Epidermal melanocyte (primary cell): ENCODE data around the gene RGS13.

ENCODE experiments used
- DNase-seq: peaks from one replicate; pipeline ENCODE4 v3.0.0; 2011; ENCODE audit warnings: low spot score; ENCODE audit not compliant: insufficient read length

RGS13 gene

GRCh38 chr1:192626366-192627179 is 9.4 kb upstream of the RGS13 start:
- DNase-seq: no peak

DNA sequence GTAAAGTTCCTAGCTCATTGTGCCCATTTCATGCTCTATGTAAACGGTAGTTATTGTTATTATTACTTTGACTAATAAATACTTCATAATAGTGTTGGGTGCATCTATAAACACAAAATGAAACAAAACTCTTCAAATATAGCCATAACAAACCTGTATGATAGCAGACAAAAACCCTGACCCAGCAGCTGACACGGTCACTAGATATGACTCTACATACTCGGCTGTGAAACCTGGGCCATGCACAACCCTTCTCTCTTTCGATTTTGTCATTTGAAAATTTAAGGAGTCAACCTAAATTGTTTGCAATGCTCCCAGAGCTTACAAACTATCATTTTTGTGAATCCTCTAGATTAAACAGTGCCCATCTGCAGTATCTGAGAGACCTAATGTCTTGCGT is 8.0 kb upstream of the RGS13 start:
- DNase-seq: no peak

DNA sequence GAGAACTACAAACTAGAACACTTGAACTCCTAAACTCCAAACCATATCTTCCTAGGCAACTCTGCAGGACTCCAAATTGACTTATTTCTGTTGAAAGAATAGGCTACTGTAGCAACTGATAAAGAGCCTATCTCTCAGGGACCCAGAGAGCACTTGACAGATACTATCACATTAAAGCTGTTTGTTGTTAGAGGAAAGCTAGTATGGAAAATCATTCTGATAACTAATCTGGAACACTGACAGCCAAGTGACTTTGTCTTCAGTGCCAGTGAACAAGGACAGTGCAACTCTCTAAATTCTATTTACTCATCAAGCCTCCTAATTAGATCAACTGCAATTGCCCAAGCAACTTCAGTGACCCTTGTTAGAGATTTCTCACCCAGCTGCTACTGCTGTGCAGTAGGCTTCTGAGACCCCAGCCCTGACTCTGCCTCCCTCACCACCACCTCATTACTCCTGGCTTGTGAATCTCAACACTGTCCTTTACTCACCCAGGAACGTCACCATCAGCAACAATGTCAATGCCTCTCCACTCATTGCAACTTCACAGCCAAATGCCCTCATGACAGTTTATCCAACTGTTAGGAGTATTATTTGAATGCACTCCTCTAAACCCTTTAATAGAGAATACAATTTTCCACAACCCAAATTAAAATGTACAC is 7.4 kb upstream of the RGS13 start:
- no peak for DNase-seq

- DNase-seq: no peak
Measured at GRCh38 chr1:192629612-192630011, 6.3 kb upstream of the RGS13 start.

- no peak for DNase-seq
Measured at GRCh38 chr1:192630521-192631287, 5.2 kb upstream of the RGS13 start.

DNA sequence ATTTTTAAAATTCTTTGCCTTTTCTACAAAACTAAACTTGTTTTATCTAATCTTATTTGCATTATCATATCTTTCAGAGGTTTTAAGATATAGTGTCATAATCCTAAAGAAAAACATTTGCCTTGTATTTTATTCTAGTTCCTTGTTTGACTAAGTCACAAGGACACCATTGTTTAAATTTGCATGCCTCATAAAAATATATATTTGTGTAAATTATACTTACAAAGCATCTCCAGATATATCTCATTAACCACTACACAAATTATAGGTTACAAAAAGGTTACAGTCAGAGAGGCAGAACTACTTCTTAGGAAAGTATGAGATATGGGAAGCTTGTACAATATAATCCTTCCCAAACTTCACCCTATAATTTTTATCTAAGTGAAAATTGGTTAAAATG is 4.2 kb upstream of the RGS13 start:
- DNase-seq: no peak

GRCh38 chr1:192632188-192632587 is 3.8 kb upstream of the RGS13 start:
- DNase-seq: no peak

- no peak for DNase-seq
Measured at GRCh38 chr1:192632641-192633532, 3.1 kb upstream of the RGS13 start.

- no peak for DNase-seq
Measured at GRCh38 chr1:192633533-192634253, 2.3 kb upstream of the RGS13 start.

- DNase-seq: no peak
Measured at GRCh38 chr1:192635041-192635440, 906 bp upstream of the RGS13 start.

DNA sequence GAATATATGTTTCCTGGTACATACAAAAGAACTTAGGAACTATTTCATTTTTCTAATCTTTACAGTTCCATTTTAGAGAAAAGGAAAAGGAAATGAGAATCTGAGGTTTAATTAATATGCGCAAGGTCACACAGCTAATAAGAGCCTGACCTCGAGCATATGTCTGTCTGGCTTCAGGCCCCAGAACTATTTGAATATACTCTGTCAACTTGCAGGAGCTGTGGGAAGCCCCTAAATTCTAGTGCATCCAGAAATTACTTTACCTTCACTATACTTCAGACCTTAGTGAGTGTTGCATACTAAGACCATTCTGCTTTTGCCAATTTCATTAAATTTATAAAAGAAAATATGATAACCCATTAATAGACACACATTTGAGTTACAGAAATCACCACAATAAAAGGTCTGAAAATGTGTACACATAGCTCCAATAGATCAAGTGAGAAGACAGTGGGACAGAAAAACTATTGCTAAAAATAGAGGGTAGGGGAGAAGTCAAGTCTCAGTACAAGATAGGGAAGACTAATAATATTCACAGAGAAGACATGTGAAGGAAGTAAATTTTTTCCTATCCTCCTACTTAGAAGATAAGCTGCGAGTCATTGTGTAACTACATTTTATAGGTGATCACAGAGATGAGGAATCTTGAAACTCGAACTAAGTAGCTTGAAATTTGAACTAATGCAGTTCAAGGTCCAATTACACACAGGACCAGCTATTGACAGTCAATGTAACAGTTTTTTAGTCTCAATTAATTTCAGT is 3.8 kb downstream of the RGS13 start:
- no peak for DNase-seq

DNA sequence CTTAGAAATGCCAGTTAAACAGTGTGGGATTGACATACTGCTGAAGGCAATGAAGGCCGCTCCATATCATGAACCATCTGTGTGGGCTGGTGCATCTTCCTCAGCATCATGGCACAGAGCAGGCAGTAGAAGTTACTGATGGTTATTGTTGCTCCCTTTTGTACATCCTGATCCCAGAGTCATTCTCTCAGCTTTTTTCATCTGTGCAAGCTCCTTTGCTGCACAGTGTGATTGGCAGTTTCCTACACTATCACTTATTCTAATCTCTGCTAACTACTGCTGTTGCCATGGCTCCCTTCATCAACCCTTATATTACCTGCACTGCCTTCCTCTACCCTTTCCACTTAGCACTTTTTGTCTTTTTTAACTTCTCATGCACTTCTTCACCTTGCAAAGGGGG is 16.2 kb downstream of the RGS13 start:
- no peak for DNase-seq

- DNase-seq: no peak
Measured at GRCh38 chr1:192654120-192654519, 18.2 kb downstream of the RGS13 start.

DNA sequence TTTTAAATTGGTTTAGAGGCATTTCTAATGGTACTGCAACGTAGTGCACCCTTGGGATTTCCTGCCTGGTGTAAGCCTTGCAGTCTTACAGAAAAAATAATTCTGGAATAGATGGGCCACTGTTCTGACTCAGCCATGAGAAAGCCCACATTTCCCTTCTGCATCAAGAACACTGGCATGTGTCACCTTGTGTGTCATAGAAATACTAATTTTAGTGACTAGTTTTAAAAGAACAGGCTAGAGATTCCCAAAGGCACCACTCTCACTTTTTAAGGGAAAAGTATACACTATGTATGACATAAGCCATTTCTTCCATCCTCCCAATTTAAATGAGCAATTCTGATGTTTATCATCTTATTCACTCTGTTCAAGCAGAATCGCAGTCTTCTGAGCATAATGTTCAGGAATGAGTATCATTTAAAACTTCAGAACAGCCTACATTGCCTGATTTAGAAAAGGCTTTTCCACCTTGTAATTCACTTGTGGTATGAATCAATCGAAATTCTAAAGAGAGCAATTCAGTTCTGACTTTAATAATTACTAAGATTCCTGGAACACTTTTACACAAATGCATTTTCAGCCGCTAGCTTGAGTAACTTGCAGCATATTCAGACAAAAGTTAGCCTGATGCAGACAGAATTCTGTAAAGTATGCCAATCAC is 18.8 kb downstream of the RGS13 start:
- DNase-seq: no peak

DNA sequence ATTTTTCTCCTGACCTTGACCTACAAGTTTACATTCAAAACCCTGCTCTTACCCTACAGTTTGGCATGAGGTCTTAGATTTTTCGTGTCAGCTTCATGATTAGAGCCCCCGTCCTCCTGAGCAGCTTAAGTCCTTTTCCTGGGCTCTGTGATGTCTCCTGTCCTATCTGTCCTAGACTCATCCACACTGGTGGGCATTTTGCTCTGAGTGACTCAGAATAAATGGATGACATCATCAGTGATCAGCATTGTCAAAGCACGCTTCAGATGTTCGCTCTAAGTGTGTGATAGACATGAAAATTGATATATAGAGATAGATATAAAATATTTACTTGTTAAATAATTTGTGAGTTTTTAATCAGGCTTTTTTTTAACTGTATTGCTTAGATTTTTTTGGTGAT is 21.8 kb downstream of the RGS13 start:
- DNase-seq: no peak

DNA sequence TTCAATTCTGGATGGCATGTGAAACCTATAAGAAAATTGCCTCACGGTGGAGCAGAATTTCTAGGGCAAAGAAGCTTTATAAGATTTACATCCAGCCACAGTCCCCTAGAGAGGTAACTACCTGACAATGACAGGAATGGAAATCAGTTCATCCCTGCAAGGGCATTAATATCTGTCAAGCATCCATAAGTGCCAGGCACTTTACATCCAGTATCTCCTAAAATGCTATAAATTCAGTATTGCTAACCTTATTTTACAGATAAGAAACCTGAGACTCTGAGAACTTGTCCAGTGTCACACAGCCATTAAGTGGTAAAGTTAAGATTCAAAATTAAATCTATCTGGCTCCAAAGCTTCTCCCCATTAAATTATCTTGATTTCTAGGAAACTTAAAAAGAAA is 22.3 kb downstream of the RGS13 start:
- no peak for DNase-seq

GRCh38 chr1:192660613-192661012 is 24.7 kb downstream of the RGS13 start:
- DNase-seq: no peak

DNA sequence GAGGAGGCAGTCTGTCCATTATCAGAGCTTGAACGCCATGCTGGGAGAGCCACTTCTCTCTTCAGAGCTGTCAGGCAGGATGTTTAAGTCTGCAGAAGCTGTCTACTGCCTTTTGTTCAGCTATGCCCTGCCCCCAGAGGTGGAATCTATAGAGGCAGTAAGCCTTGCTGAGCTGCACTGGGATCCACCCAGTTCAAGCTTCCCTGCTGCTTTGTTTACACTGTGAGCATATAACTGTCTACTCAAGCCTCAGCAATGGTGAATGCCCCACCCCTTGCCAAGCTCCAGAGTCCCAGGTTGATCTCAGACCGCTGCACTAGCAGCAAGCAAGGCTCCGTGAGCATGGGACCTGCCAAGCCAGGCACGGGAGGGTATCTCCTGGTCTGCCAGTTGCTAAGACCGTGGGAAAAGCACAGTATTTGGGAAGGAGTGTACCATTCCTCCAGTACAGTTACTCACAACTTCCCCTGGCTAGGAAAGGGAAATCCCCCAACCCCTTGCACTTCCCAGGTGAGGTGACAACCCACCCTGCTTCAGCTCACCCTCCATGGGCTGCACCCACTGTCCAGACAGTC is 32.5 kb downstream of the RGS13 start:
- no peak for DNase-seq

- no peak for DNase-seq
Measured at GRCh38 chr1:192669174-192669573, 33.2 kb downstream of the RGS13 start.
